Urinary bladder (tissue), 4 donors: ENCODE data around the gene BIRC7. TPM values are rescaled to one million over a fixed set of nuclear protein-coding genes. Genes with fewer than 3 reads are reported as not detected.

Experiments used
- DNase-seq: peaks from one replicate; pipeline ENCODE4 v3.0.0-alpha.2; 2015; ENCODE audit errors: extremely low spot score
- H3K27ac ChIP-seq: one replicate; pipeline ENCODE4 v1.5.1; 2013; ENCODE audit warnings: low read depth, mild to moderate bottlenecking, moderate library complexity
- H3K36me3 ChIP-seq: one replicate; pipeline ENCODE4 v1.6.1; 2013; ENCODE audit warnings: mild to moderate bottlenecking, moderate library complexity; ENCODE audit not compliant: insufficient read depth
- H3K4me1 ChIP-seq: one replicate; pipeline ENCODE4 v1.6.1; 2013; ENCODE audit warnings: mild to moderate bottlenecking, moderate library complexity; ENCODE audit not compliant: insufficient read depth
- H3K4me3 ChIP-seq: one replicate; pipeline ENCODE4 v1.5.1; 2013; ENCODE audit warnings: low read depth, low read length
- WGBS: extraction: QIAGEN DNeasy Blood & Tissue Kit; methylation state at CpG from one replicate; pipeline ENCODE4 v1.1.7; 2013; 5-methylcytosine and 5-hydroxymethylcytosine counted together
- polyA plus RNA-seq: library from polyadenylated mRNA; stranded (reverse); fragments of 200-250 nt; gene quantifications from one replicate; pipeline ENCODE4 v1.2.3, GENCODE V29; 2013
- total RNA-seq: library from RNA; depleted of rRNA; stranded (reverse); fragments of >200 nt; gene quantifications from one replicate; pipeline ENCODE4 v1.2.3, GENCODE V29; 2014
- donor health status: healthy with polysubstance abuse.
- donor health status: healthy.

Gene BIRC7, protein sequence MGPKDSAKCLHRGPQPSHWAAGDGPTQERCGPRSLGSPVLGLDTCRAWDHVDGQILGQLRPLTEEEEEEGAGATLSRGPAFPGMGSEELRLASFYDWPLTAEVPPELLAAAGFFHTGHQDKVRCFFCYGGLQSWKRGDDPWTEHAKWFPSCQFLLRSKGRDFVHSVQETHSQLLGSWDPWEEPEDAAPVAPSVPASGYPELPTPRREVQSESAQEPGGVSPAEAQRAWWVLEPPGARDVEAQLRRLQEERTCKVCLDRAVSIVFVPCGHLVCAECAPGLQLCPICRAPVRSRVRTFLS
- not detected for total RNA-seq
- 0.18 TPM for polyA plus RNA-seq

DNA sequence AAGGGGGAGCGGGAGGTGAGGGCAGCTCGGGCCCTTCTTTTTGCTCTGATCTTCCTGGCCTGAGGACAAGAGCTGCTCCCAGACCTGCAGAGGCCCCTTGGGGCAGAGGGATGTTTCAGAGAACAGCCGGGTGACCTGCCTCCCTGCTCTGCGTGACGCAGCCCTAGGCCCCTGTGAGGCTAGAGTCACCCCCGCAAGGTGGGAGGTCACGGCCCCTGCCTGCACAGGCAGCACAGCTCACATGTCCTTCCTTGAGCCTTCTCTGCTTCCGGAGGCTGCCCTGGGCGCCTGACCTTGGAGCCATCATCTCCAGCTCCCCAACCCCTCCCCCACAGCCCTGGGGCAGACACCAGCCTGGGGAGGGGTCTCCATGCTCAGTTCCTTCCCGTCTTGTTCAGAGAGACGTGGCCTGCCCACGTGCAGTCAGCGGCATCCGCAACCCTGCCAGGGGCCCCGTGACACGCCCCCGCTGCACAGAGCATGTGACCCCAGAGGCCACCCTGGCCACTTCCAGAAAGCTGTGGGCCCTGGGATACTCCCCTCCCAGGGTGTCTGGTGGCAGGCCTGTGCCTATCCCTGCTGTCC is at the start of gene BIRC7:
BIRC7 (plus strand) TSS at position 507 of the 585 bp plus-strand sequence. CDS start 192 bp downstream, outside the sequence.
- Histone ChIP-seq H3K36me3 (no peaks in the 10 kb centered on the region), H3K4me3 (no peak within 1 kb of the TSS), H3K4me1 (no peaks in the 10 kb centered on the region), H3K27ac (no peak within 1 kb of the TSS)
- WGBS = 45% methylated on average over 17 of the region's 17 CpGs
- DNase-seq = no peak

DNA sequence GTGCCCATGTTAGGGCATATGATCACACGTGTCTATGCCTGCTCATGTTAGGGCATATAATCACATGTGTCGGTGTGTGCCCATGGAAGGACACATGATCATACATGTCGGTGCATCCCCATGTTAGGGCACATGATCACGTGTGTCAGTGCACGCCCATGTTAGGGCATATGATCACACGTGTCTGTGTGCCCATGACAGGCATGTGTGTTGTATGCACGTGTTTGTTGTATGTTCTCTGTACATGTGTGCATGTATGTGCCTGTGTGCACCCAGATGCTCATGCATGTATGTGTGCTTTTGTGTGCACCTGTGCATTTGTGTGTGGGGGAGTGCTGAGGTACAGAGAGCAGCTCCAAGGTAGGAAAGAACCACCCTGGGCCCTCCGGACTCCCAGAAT is 49.6 kb upstream of the BIRC7 start:
- no peak overlapping the region for H3K4me3 ChIP-seq
- H3K36me3 ChIP-seq = no peaks in the 10 kb centered on the region
- WGBS = 87% methylated on average over 8 of the region's 8 CpGs
- no peaks in the 10 kb centered on the region for H3K4me1 ChIP-seq
- no peak overlapping the region for H3K27ac ChIP-seq
- DNase-seq = no peak

DNA sequence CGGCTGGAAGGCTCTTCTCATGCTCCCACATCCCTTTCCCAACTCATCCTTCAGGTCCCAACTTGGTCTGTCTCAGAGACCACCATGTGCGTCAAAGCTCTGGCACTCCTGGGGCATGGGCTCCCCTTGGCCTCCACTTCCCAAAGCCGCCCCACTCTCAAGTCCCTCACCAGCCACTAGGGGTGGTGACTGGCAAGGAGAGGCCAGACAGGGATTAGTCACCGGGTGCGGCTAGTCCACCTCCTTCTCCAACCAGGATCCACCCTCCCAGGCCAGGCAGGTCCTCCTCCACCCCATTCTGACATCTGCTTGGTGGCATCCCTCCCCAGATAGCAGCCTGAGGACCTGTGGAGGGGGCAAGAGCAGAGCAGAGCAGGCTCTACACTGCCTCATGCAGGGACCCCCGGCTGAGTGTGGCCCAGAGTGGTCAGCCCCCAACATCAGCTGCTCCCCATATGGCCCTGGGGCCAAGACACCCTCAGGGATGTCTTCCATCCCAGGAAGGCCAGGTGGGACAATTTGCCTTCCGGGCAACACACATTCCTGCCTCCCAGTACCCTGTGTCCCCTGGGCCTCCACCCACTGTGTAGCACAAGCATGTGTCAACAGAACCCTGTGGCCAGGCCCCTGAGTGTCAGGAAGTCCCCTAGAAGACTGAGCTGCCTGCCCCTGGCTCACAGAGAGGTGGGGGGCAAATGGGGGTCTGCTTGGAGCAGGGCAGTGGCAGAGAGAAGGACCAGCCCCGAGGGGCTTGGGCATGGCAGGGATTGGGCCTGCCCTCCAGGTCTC is 49.0 kb upstream of the BIRC7 start:
- no peaks in the 10 kb centered on the region for H3K36me3 ChIP-seq
- H3K4me3 ChIP-seq = no peak overlapping the region
- WGBS = 83% methylated on average over 8 of the region's 8 CpGs
- no peak for DNase-seq
- no peak overlapping the region for H3K27ac ChIP-seq
- no peaks in the 10 kb centered on the region for H3K4me1 ChIP-seq

DNA sequence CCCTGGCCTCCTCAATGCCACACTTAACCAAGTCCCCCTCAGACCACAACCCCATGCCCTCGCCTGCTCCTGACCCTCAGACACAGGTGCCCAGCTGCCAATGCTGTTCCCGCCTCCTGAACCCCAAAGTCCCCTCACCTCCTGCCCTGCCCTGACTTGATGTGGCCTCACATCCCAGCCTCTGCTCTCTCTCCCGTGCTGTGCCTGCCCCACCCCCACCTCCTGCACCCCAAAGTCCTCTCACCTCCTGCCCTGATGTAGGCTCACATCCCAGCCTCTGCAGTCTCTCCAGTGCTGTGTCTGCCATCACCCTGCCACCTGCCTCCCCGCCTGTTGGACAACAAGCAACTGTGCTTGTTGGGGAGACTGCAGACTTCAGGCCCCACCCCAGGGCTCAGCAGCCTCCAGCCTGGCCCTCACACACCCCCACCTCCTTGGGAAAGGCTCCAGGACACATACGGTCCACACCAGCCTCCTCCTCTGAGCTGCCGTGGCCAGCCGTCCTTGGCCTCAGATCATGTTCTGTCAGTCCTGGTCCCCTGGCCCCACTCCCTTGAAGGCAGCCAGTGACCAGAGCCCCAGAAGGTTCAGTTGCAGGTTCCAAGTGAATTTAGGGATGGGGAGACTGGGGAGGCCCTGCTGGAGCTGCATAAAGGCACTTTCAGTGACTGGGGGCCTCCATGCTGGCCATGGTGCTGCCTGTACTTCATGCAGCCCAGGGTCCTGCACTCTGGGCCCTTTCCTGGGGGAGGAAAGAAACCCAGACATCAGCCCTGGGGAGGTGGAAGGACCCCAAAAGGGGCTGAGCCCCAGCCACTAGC is 48.2 kb upstream of the BIRC7 start:
- H3K36me3 ChIP-seq = no peaks in the 10 kb centered on the region
- no peak overlapping the region for H3K27ac ChIP-seq
- DNase-seq = no peak
- WGBS = 71% methylated on average over 7 of the region's 7 CpGs
- H3K4me1 ChIP-seq = no peaks in the 10 kb centered on the region
- H3K4me3 ChIP-seq = no peak overlapping the region

DNA sequence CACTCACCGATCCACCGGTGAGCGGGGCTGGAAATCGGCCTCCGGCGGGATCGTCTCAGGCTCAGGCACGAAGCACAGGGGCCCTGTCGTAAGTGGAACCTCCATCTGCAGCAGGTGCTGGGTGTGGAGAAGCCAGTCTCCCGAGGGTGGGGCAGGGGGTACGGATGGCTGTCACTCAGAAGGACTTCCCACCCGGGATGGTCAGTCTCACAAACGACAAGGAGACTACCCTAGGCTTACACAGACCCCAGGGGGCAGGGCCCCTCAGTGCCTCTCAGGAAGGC is 47.6 kb upstream of the BIRC7 start:
- H3K4me3 ChIP-seq = no peak overlapping the region
- no peaks in the 10 kb centered on the region for H3K36me3 ChIP-seq
- H3K4me1 ChIP-seq = no peaks in the 10 kb centered on the region
- no peak overlapping the region for H3K27ac ChIP-seq
- 79% methylated on average over 13 of the region's 13 CpGs for WGBS
- no peak for DNase-seq

DNA sequence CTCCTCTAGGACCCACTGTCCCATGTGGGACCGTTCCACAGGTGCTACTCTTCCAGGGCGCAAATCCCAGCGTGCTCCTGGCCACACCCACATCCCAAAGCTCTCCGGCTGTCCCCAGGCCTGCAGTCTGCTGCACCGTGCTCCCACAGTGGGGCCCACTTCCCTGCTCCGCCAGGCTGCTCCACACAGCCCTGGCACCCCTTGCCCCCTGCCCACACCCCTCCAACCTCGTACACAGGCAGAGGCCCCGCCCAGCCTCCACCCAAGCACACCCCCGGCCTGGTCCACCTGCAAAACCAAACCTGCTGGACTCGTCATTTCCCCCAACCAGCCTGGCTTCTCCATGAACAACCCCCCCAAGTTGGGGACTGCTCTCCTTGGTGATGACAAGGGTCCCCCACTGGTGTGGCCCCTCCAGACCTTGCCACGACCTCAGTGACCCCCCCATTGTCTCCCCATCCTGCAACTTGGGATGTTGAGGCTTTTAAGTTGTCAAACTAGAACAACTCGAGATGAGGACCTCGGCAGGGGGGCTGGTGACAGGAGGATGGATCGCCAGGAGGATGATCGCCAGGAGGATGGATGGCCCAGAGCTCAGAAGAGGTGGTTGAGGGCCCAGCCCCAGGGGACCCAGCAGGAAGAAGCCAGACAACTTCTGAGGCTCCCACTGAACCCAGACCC is 46.9 kb upstream of the BIRC7 start:
- no peak overlapping the region for H3K27ac ChIP-seq
- H3K4me3 ChIP-seq = no peak overlapping the region
- H3K4me1 ChIP-seq = no peaks in the 10 kb centered on the region
- DNase-seq = no peak
- H3K36me3 ChIP-seq = no peaks in the 10 kb centered on the region
- 59% methylated on average over 15 of the region's 15 CpGs for WGBS

DNA sequence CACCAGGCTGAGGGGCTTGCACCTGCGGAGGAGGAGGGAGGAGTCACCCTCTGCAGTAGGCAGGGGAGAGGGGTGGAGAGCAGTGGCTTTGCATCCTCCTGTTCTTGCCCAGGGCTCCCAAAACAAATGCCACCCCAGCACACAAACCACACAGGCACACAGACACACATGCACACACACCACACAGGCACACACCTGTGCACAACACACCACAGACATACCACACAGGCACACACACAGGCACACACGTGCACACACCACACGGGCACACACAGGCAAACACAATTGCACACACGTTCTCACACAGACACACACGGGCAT is 46.4 kb upstream of the BIRC7 start:
- 85% methylated on average over 5 of the region's 5 CpGs for WGBS
- no peak overlapping the region for H3K4me3 ChIP-seq
- no peak for DNase-seq

DNA sequence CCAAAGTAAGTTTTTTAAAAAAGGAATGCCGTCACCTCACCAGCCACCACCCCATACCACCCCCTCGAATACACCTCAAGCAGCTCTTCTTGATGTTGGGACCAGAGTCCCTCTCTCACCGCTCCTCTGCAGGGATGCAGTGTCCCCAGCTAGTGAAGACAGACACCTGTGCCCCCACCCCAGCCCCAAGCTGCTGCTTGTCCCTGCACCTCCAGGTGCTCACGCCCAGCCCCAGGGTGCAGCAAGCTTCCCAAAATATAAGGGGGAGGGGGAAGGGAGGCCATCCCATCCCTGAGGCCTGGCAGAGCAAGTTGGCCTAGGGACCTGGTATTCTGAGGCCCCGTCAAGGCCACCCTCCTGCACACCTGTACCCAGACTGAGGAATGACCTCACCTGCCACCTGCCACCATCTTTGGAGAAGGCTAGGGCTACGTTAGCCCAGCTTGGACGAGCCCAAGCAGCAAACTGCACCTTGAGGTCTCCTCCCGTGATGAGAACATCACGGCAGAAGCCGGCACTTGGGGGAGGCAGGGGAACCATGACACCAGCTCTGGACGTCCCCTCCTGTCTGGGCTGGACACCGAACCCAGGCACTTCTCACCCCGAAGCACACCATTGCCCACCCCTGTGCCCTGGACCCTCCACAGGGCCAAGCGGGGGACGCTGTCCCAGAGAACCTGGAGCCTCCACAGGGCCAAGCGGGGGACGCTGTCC is 45.7 kb upstream of the BIRC7 start:
- Histone ChIP-seq H3K36me3 (no peaks in the 10 kb centered on the region), H3K4me1 (no peaks in the 10 kb centered on the region), H3K4me3 (no peak overlapping the region), H3K27ac (no peak overlapping the region)
- DNase-seq = no peak
- WGBS = 87% methylated on average over 17 of the region's 17 CpGs

More for the DNA sequence above, 46.4 kb upstream of the BIRC7 start:
- Histone ChIP-seq H3K27ac (no peak overlapping the region), H3K36me3 (no peaks in the 10 kb centered on the region), H3K4me1 (no peaks in the 10 kb centered on the region)

DNA sequence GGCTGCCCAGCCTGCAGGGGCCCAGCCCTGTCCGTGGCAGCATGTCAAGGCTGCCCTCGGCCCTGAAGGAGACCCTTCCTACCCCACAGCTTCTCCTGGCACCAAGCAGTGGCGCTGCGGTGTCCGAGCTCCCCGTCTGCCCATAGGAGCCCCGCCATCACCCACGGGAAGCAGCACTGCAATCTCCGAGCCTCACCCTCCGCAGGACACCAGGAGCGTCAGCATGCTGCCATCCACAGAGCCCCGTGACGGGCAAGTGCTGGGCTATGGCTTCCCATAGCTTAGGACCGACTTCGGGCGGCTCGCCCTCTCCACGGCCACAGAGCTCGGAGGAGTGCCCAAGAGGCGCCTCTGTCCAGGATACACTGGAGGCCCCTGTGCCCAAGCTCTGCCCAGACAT is 44.9 kb upstream of the BIRC7 start:
- H3K36me3 ChIP-seq = no peaks in the 10 kb centered on the region
- WGBS = 86% methylated on average over 20 of the region's 20 CpGs
- no peak overlapping the region for H3K4me3 ChIP-seq
- no peak overlapping the region for H3K27ac ChIP-seq
- DNase-seq = no peak
- no peaks in the 10 kb centered on the region for H3K4me1 ChIP-seq

DNA sequence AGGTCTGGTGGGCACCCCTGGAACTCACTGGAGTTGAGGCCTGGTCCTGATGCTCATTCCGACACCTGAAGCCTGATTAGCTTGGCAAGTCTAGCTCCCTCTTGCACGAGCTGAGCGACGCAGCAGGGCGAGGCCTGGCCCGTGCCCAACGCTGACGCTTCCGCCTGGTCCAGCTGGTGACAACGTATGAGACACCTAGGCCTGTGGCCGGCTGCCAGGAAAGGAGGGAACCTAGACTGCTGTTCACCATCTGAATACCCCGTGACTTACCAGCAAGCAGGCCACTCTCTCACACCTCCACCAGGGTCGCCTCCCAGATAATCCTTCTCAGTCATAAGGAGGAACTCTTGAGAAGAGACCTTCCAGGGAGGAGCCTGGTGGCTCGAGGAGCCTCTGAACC is 44.3 kb upstream of the BIRC7 start:
- Histone ChIP-seq H3K4me3 (no peak overlapping the region), H3K4me1 (no peaks in the 10 kb centered on the region)
- DNase-seq = no peak

DNA sequence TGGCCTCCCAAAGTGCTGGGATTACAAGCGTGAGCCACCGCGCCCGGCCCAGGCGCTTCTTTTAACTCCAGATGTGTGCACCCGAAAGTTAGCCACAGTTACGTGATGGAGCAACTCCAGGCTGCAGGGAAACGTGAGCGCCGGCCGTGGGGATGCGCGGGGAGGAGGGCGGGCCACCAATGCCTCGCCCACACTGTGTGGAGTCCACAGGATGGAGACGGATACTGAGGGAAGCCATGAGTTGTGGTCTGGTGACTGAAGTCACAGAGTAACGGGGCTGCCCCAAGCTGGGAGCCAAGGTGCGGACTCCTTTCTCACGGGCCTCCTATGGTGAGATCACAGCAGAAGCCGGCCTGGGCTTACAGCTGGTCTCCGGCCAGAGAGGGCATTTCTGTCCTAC is 43.0 kb upstream of the BIRC7 start:
- Histone ChIP-seq H3K4me1 (no peaks in the 10 kb centered on the region), H3K36me3 (no peaks in the 10 kb centered on the region), H3K27ac (no peak overlapping the region), H3K4me3 (no peak overlapping the region)
- WGBS = 91% methylated on average over 21 of the region's 21 CpGs
- DNase-seq = no peak

More for the DNA sequence above, 44.3 kb upstream of the BIRC7 start:
- Histone ChIP-seq H3K27ac (no peak overlapping the region), H3K36me3 (no peaks in the 10 kb centered on the region)
- WGBS = 61% methylated on average over 14 of the region's 14 CpGs

DNA sequence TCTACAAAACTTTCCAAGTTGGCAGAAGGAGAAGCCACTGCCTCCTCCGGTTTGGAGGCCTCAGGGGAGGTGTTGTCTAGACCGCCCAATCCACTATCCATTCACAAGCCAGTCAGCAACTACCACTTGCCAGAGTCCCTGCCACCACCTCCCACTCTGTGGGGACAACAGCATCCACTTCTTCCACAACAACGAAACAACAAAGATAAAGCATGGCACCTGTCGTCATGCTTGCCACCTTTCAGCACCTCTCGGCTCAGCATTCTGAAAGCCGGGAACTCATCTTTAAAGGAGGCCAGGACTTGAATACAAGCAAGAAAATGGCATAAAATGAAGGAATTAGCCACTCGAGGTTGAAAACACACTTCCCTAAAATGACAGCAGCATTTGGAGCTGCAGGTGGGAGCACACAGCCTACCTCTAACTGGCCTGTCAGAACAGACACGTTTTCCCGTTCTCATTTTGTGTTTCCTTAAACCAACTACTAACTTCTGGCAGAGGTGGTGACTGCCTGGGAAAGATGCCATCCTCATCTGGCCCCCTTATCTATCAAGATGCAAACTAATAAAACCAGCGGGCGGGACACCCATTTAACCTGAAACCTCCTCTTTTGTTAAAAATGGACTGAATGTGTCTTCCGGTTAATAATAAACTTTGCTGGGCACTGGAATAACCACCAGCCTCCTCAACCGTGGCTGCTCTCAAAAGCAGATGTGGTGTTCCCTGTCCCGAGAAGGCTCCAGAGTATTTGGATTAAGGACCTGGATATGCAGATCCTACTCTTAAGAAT is 41.5 kb upstream of the BIRC7 start:
- 79% methylated on average over 14 of the region's 14 CpGs for WGBS
- H3K27ac ChIP-seq = no peak overlapping the region
- H3K4me3 ChIP-seq = no peak overlapping the region
- H3K36me3 ChIP-seq = no peaks in the 10 kb centered on the region
- H3K4me1 ChIP-seq = no peaks in the 10 kb centered on the region
- no peak for DNase-seq
